ENCODE results near the gene KCNQ1. TPM values are rescaled to one million over a fixed set of nuclear protein-coding genes. Genes with fewer than 3 reads are reported as not detected.

The KCNQ1 gene
- polyA plus RNA-seq, 1 donor (not counting 4 experiments of a cell fraction or from before 2014, with no cell fraction given), result not detected

DNA sequence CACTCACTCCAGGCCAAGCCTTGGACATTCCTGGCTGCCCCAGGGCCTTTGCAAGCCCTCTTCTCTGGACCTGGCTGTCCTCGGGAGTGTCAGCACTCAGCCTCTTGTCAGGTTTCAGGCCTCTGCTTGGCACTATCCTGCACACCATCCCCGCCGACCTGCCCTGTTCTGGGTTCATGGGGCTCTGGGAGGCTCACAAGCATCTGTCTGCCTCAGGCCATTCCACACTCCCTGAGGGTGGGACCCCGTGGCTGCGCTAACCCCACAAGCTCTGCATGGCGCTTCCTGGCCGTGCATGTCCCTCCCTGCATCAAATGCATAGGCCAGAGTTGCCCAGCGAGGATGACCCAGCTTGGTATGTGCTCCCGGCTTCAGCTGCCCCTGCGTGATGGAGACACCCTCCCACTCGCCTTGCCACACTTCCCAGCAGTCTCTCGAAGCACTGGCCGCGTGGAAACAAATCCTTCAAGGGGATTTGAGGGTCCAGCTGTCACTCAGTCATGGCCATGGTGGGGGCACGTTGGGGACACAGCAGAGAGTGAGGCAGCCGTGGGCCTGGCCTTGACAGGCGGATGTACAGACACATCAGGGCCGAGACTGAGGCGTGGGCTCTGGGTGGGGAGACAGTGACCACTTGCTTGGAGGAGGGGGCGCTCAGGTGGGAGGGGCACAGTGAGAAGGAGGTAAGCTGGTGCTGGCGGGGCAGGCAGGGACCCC, 87.3 kb downstream of the KCNQ1 start:
- H3K4me3 ChIP-seq (ENCODE audit: control insufficient read depth in 2 of 3, extremely low read depth in 1 of 3, insufficient read depth in 2 of 3, low read depth in 1 of 3, low read length in 3 of 3), result no peak overlapping the region
- no peak overlapping the region for H3K27ac ChIP-seq (ENCODE audit: control insufficient read depth, insufficient read depth, low read length)
- dilution Hi-C loops (cut with MboI; ENCODE audit: extremely low pct_ligation_motif_present, low sequenced_read_pairs), result no loop called here
- no peaks in the 10 kb centered on the region for H3K36me3 ChIP-seq (ENCODE audit: control insufficient read depth in 2 of 2, extremely low read depth in 1 of 2, insufficient read depth in 2 of 2, low read length in 2 of 2)
- no peak for TF ChIP-seq CTCF (optimal IDR thresholded peaks at IDR 0.05 in 1 of 3, IDR thresholded peaks at IDR 0.05 in 1 of 3, conservative IDR thresholded peaks at IDR 0.05 in 1 of 3; ENCODE audit: extremely low read depth in 1 of 3, insufficient read depth in 2 of 3, low read length in 3 of 3)
- no peak for TF ChIP-seq EZH2 (IDR thresholded peaks at IDR 0.05; ENCODE audit: low read length)
- H2AFZ ChIP-seq (ENCODE audit: control insufficient read depth, low read length), result no peak overlapping the region
- no peak overlapping the region for H3K9ac ChIP-seq (ENCODE audit: control insufficient read depth, extremely low read depth, insufficient read depth, low read length)
- peaks cover 3% of the 10 kb centered on the region for H4K20me1 ChIP-seq (ENCODE audit: control insufficient read depth, extremely low read depth, insufficient read depth, low read length)
- H3K79me2 ChIP-seq (ENCODE audit: control insufficient read depth, insufficient read depth, low read length), result no peaks in the 10 kb centered on the region
- H3K4me1 ChIP-seq (ENCODE audit: control insufficient read depth, extremely low read depth, insufficient read depth, low read length), result peaks cover 19% of the 10 kb centered on the region
- FAIRE-seq (no peak), DNase-seq (ENCODE audit: low read depth, low spot score) (no peak)
- H3K9me1 ChIP-seq (ENCODE audit: control insufficient read depth, extremely low read depth, insufficient read depth, low read length), result no peaks in the 10 kb centered on the region
- no peak overlapping the region for H3K4me2 ChIP-seq (ENCODE audit: control insufficient read depth, extremely low read depth, insufficient read depth, low read depth, low read length)
- no peaks in the 10 kb centered on the region for H3K9me3 ChIP-seq (ENCODE audit: control insufficient read depth, low read depth, low read length)
- peaks cover 4% of the 10 kb centered on the region for H3K27me3 ChIP-seq (ENCODE audit: control insufficient read depth, extremely low read depth, insufficient read depth, low read length)

DNA sequence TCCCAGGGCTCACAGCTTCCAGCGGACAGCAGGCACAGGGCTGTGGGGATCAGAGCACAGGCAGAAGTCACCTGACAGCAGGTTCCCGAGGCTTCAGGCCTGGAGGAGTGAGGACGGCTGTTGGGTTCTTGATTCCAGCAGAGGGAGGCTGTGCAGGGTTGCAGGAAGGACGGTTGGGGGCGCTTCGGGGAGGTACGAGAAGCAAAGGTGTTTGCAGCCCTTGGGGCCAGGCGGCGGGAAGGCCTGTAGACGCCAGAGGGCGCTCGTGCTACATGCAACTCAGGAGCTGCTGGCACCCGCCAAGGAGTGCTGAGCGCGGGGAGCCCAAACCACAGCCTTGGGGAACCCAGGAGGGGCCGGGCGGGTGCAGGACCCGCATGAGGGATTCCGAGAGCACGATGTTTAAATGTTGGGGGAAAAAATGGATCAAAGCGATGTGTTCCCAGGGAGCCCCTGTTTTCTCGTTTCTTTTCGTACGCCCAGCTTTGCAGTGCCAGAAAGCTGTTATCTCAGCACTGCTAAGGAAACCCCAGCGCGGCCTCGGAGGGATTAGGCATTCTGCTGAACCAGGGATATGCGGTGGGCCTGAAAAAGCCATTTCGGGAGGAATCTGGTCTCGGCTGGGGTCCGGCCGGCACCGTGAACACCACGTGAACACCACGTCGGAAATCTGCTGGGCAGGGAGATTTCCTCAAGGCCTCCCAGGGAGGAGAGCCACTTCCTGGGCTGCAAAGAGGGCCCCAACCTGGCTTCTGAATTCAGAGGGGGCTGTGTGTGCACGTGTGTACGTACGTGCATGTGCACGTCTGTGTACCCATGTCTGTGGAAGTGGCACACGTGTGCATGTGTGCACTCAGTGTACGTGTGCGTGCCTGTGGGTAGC, 88.1 kb downstream of the KCNQ1 start:
- Histone ChIP-seq H4K20me1 (ENCODE audit: control insufficient read depth, extremely low read depth, insufficient read depth, low read length) (peaks cover 3% of the 10 kb centered on the region), H3K27ac (ENCODE audit: control insufficient read depth, insufficient read depth, low read length) (peak overlapping the region; percentile 58), H3K9me1 (ENCODE audit: control insufficient read depth, extremely low read depth, insufficient read depth, low read length) (no peaks in the 10 kb centered on the region), H3K4me1 (ENCODE audit: control insufficient read depth, extremely low read depth, insufficient read depth, low read length) (peaks cover 19% of the 10 kb centered on the region), H3K4me2 (ENCODE audit: control insufficient read depth, extremely low read depth, insufficient read depth, low read depth, low read length) (peak overlapping the region; percentile 78), H3K9me3 (ENCODE audit: control insufficient read depth, low read depth, low read length) (no peaks in the 10 kb centered on the region), H3K36me3 (ENCODE audit: control insufficient read depth in 2 of 2, extremely low read depth in 1 of 2, insufficient read depth in 2 of 2, low read length in 2 of 2) (no peaks in the 10 kb centered on the region), H3K9ac (ENCODE audit: control insufficient read depth, extremely low read depth, insufficient read depth, low read length) (peak overlapping the region; percentile 44), H2AFZ (ENCODE audit: control insufficient read depth, low read length) (no peak overlapping the region), H3K27me3 (ENCODE audit: control insufficient read depth, extremely low read depth, insufficient read depth, low read length) (peaks cover 4% of the 10 kb centered on the region), H3K79me2 (ENCODE audit: control insufficient read depth, insufficient read depth, low read length) (no peaks in the 10 kb centered on the region), H3K4me3 (ENCODE audit: control insufficient read depth in 2 of 3, extremely low read depth in 1 of 3, insufficient read depth in 2 of 3, low read depth in 1 of 3, low read length in 3 of 3) (no peak overlapping the region)
- no peak for FAIRE-seq
- dilution Hi-C loops (cut with MboI; ENCODE audit: extremely low pct_ligation_motif_present, low sequenced_read_pairs), result no loop called here
- peak; percentile 77 for DNase-seq (ENCODE audit: low read depth, low spot score)
- TF ChIP-seq EZH2 (IDR thresholded peaks at IDR 0.05; ENCODE audit: low read length), result no peak
- TF ChIP-seq CTCF (optimal IDR thresholded peaks at IDR 0.05 in 1 of 3, IDR thresholded peaks at IDR 0.05 in 1 of 3, conservative IDR thresholded peaks at IDR 0.05 in 1 of 3; ENCODE audit: extremely low read depth in 1 of 3, insufficient read depth in 2 of 3, low read length in 3 of 3), result peak; percentile 96 to 100 (median 98)

All from keratinocyte (primary cell).